LNCaP clone FGC (cell line): ENCODE data around the gene DDA1.
A peak's percentile ranks its signal among the peaks of the same experiment; 100 is the strongest.

Source experiments
- DNase-seq: peaks from one replicate; pipeline ENCODE4 v3.0.0-alpha.2; 2011; ENCODE audit warnings: low read depth
- H3K4me3 ChIP-seq: 2 replicates; pipeline ENCODE4 v1.5.1; 2011; ENCODE audit warnings: mild to moderate bottlenecking, low read depth, low read length, control low read depth
- TF ChIP-seq, protein P1 (sequence below): IDR thresholded peaks from 2 replicates; pipeline ENCODE4 v1.5.1; 2012; ENCODE audit warnings: mild to moderate bottlenecking; ENCODE audit not compliant: control insufficient read depth, insufficient read depth; ENCODE audit errors: extremely low read depth

DDA1 gene

DNA sequence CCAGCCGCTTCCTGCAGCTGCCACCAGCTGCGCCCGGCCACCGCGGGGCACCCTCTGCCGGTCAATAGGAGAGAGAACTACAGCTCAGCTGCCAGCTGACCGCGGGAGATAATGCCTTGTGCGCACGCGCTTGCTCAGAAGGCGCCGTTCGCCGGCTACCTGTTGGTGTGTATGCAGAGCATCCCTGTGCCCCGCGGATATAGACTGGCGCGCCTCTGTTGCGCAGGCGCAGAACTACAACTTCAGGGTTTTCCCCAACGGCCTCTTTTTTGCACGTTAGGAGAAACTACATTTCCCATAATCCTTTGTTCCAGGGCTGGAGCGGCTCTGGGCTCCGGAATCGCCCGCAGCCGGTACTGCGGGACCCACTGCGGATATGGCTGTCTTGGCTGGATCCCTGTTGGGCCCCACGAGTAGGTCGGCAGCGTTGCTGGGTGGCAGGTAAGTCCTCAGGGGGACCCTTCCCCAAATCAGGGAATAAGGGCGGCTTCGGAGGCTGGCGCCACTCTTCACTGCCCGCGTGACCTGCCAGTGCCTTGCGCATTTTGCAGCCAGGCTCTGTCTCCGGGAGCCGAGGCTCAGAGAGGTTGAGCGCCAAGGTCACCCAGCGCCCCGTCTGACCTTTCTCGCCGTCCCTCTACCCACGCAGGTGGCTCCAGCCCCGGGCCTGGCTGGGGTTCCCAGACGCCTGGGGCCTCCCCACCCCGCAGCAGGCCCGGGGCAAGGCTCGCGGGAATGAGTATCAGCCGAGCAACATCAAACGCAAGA is 3.7 kb upstream of the DDA1 start, which contains the start of gene MRPL34:
TSS of gene MRPL34 (plus strand) at position 356 of the 768 bp plus-strand sequence. CDS start at position 377, 21 bp downstream.
- H3K4me3 ChIP-seq, result peak within 1 kb of the TSS; percentile 78
- TF ChIP-seq, protein P1, sequence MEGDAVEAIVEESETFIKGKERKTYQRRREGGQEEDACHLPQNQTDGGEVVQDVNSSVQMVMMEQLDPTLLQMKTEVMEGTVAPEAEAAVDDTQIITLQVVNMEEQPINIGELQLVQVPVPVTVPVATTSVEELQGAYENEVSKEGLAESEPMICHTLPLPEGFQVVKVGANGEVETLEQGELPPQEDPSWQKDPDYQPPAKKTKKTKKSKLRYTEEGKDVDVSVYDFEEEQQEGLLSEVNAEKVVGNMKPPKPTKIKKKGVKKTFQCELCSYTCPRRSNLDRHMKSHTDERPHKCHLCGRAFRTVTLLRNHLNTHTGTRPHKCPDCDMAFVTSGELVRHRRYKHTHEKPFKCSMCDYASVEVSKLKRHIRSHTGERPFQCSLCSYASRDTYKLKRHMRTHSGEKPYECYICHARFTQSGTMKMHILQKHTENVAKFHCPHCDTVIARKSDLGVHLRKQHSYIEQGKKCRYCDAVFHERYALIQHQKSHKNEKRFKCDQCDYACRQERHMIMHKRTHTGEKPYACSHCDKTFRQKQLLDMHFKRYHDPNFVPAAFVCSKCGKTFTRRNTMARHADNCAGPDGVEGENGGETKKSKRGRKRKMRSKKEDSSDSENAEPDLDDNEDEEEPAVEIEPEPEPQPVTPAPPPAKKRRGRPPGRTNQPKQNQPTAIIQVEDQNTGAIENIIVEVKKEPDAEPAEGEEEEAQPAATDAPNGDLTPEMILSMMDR, result peak; percentile 91

DNA sequence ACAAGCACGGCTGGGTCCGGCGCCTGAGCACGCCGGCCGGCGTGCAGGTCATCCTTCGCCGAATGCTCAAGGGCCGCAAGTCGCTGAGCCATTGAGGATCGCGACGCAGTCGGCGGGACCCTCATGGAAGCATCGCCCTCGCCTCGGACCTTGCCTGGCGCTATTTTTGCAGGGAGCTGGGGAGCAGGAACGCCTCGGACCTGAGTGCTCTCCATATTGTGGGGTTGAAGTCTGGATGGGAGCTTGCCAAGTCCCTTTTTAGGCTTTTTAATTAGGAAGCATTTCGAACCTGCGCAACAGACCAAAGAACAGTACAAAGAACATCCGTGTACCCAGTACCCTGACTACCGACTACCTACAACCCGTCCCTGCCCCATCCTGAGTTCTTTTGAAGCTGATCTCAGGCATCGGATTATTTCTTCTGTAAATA is 3.1 kb upstream of the DDA1 start:
- peak overlapping the region; percentile 78 for H3K4me3 ChIP-seq
- TF ChIP-seq, protein P1, result no peak
- DNase-seq, result no peak

More for the DNA sequence above, 3.7 kb upstream of the DDA1 start, which contains the start of gene MRPL34:
- peak; percentile 99 for DNase-seq

GRCh38 chr19:17307876-17308377 is 1.4 kb upstream of the DDA1 start:
- TF ChIP-seq, protein P1, result no peak
- no peak for DNase-seq
- no peak overlapping the region for H3K4me3 ChIP-seq

DNA sequence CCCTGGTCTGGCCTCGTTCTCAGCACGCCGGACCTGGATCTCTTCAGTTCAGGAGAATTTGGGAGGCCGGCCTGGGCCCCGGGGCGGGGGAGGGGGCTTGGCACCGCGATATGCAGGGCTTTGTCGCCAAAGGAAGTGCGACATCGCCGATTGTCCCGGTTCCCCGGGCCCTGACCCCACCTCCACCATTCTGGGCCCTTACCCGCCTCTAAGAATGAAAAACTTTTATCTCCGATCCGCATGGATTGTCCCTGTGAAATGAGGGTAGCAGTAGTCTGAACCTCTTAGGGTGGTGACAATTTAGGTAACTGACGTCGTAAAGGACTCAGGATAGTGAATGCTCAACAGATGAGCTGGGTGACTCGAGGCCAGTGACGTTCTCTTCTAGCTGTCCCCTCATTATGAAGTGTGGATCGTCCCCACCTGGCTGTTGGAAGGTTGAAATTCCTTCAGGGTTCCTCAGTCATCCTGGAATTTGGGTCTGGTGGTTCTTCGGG is 650 bp downstream of the DDA1 start:
- TF ChIP-seq, protein P1, result no peak
- H3K4me3 ChIP-seq, result peak overlapping the region; percentile 97
- no peak for DNase-seq

GRCh38 chr19:17311455-17312188 is 2.3 kb downstream of the DDA1 start:
- H3K4me3 ChIP-seq, result no peak overlapping the region
- TF ChIP-seq, protein P1, result no peak
- DNase-seq, result no peak

- H3K4me3 ChIP-seq, result no peak overlapping the region
- no peak for DNase-seq
- TF ChIP-seq, protein P1, result no peak
Measured at GRCh38 chr19:17312189-17313113, 3.1 kb downstream of the DDA1 start.
